GM19324 (cell line): Measurements from ENCODE around the gene TMEM185A.
A peak's percentile ranks its signal among the peaks of the same experiment; 100 is the strongest.
"Not testable (repeated sequence)": the region's sequence is repeated elsewhere in the genome, so short reads cannot be mapped to it uniquely, and the experiment has no call there.

ENCODE experiments used
- ATAC-seq: cut with Tn5 transposase; IDR thresholded peaks from one replicate; pipeline ENCODE4 v1.9.1; 2021; ENCODE audit warnings: mild to moderate bottlenecking, moderate library complexity; ENCODE audit not compliant: unreplicated experiment, low FRiP score

Gene TMEM185A

DNA sequence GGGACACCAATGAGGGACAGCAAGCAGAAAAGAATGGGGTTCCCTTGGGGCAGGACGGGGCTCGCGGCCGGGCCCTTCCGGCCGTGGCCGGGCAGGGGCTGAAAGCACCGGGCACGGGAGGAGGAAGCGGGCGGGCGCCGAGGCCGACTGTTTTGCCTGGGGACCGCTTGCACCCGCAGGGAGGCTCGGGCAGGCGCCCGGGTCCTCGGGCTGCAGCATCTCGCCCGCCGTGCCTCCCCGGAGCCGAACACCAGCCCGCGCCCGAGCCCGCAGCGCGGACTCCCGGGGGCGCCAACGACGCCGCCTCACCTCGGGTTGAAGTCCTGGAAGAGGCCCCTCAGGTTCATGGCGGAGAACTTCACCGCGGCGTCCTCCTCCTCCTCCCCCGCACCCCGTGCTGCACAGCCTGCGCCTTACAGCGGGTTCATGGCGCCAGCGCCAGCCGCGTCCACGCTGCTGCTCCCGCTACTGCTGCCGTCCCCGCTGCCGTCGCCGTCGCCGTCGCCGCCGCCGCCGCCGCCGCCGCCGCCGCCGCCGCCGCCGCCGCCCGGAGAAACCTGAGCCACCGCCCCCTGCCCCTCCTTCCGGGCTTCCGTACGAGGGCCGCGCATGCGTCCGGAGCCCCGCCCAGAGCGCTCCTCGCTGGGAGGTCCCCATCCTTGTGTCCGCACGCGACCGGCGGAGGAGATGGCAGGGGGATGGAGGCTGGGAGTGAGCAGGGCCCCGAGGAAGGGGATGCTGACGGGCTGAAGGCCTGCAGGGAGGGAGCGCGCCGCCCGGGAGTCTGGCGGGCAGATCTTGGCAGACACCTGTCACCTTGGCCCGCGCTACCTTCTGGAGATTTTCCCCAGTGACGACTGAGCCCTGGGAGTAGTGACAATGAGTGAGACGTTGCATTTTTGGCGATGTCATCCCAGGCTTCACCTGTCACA, at the start of gene TMEM185A:
TSS of gene TMEM185A (minus strand) at position 559 of the 932 bp plus-strand sequence. CDS start at position 347, 212 bp downstream.
- peak; percentile 78 for ATAC-seq

DNA sequence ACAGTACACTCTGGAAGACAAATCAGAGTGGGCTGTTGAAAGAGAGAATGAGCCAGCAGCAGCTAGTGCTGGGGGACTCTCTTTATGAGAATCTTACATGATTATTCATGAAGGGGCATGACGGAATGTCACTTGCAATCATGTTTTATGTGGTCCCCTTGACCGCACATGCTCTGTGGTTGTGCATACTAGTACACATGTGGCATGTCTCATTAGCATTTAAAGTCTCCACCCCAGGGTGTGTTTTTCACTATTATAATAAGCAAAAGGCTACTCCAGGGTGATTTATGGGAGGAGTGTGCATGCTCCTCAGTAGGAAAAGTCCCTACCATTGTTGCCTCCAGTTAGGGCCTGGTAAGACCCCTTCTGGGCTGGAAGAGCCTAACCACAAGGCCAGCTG, 49.6 kb upstream of the TMEM185A start:
- no peak for ATAC-seq

DNA sequence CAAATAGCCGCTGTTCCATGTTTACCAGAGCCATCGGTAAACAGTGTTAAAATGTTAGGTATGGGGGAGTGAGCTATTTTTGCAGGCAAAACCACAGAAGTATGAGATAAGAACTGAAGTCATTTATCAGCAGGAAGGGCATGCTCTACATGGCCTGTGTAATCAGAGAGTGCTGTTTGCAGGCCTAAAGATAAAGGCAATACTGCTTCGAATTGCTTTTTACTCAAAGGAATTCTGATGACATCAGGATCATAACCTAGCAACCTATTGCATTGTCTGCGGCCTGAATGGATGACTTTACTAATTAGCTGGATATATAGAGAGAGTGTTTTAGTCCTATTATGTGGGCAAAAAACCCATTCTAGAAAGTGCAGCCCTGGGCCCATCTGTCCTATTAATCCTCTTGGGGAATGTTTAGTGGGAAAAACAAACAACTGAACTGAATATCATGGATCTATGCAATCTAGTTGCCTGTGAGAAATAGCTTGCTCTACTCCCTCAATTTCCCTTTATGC, 47.6 kb upstream of the TMEM185A start:
- not testable (repeated sequence) for ATAC-seq

DNA sequence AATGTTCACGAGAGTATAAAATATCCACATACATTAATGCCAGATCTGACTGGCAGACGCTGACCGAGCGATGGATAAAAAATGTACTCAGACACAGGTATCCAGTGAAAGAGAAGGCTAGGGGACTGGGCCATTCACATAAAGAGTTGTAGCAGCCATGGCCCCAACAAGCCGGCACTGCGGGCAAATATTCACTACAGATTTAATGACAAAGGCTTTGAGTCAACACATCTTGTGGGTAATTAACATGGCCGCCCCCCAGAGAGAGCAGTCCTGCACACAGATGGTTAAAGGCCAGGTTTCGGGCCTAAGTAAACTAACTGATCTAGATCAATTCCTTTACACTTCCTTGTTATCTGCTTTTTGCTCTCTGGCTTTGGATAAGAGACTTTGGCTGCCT, 44.0 kb upstream of the TMEM185A start:
- not testable (repeated sequence) for ATAC-seq

DNA sequence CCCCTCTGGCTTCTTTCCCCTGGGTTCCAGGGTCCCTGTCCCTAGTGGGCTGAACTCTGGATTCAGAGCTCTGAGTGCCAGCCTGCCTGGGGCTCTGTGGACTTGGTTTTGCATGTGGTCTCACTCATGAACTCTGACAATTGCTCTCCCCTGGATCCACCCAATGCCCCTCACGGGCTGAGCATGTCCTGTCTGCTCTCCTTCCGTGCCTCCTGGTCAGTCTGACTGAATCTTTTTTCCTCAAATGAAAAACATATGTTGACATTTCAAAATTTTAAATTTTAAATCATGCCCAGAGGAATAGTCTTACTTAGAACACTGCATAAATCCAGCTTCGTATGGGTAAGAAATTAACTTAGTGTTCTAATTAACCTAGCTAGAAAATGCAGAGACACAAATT, 43.5 kb upstream of the TMEM185A start:
- ATAC-seq: not testable (repeated sequence)

DNA sequence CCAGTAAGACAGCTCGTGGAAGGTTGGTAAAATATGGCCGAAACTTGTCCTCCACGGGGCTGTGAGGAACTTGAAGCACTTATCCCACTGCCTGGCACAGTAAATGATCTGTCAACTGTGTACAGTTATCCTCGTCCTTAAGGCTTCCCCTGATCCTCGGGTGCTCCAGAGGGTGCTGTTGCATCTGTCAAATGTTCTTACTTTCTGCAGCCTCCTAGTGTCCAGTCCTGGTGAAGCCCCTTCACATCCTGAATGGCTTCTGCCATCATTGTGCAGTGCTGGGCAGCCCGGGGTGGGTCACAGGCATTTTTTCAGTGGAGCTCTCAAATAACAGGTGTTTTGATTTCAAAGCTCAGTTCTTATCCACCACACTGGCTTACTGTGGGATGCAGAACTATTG, 29.0 kb upstream of the TMEM185A start:
- ATAC-seq: not testable (repeated sequence)

DNA sequence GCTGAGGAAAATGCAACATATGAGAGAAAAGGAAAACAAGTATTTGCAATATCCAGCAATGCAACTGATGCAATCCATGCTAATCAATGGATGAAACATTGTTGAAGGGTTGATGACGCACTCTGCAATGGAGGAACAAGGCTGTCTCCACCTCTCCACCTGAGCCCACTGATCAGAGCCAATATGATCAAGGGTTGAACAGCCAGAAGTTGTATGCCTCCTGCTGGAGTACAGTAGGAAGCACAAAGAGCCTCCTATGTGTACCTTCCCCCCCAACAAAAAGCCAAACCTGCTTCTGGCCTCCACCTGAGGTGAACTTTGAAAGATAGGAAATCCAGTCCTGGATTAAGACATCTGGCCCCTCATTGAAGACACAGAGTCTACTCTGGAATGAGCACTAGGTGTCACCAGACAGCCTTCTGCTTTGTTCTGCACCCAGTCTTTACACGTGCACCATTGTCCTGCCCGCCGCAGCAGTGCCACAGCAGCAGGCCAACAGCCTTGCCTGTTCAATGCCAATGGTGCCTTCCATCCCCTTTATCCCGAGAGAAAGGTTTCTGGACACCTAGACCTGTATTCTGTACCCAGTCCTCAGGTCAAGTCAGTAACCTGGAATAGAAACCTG, 24.8 kb upstream of the TMEM185A start:
- ATAC-seq: not testable (repeated sequence)

DNA sequence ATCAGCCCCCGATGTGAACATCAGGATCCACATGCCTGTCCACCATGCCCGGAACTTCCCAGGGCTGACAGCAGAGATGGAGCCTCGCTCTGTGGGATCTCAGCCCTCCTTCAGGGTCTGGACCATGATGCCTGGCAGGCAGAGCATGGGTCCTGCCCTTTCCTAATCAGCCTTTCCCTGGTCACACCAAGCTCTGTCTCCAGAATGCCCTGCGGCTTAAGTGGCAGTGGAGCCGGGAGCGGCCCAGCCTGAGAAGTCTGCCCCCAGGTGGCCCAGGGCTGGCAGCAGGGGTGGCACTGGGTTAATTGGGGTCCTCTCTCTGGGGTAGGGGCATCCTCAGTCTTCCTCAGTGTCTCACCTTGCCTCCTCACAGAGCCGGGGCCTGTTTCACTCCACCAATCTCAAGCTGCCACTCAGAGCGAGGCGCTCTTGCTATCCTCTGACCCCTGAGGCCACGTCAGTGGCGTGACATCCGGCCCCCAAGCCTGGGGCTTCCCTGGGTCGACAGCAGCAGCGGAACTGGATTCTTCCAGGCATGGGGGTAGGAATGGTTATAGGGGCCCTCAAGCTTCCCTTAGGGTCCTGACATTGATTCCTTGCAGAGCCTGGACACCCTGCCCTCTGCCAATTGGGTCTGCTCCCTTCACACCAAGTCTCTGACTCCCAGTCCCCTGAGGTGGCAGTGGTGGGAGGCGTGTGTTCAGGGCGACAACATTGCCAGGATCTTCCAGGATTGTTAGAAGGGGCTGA, 20.8 kb upstream of the TMEM185A start:
- ATAC-seq: no peak

DNA sequence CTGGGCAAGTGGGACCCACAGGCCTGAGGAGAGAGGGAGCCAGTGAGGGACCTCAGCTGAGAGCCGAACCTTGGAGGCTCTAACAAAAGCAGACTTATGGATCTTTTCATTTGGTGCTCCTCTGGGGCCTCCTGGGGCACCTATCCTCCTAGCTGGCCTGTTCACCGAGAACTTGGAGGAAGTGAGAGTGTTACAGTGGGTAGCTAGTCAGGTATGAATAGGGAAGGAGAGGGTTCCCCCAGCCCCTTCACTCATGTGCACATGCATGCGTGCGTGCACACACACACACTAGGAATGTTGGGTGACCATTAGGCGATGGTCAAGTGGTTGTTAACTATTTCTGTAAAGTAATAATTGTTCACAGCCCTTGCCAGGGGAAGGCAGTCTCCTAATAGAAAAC, 18.6 kb upstream of the TMEM185A start:
- no peak for ATAC-seq

DNA sequence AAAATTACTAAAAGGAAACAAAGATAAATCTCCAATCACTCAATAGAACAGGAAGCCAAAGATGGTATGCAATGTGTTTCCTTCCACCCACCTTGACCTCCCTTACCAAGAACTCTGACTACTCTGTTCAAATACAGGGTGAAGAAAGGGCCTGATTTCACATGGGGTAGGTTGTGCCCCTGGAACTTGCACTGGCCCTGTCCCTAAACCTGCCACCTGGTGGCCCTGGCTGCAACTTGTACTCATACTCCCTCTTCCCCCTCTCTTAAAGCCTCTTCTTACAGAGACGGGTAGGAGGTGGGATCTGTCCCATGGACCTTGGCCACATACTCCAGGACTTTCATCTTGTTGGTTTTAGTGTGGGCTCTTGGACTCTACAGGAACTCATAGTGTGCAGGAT, 17.3 kb upstream of the TMEM185A start:
- ATAC-seq: no peak

DNA sequence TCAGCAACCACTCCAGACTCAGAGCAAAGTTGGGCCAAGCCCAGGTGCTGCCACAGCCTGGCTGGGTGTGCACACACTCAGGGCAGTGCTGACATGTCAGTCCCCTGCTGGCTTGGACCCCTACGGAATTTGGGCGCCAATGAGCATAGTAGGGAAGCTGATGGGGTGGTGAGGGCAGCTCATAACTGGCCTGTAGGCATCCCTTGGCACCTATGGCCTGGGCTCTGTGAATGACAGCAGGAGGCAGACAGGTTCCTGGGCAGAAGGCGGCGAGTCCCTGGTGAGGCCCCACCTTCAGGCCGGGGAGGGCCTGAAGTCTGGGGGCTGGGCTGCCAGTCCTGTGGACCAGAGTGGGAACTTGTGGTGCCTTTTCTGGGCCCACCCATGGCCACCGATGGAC, 15.9 kb upstream of the TMEM185A start:
- no peak for ATAC-seq

DNA sequence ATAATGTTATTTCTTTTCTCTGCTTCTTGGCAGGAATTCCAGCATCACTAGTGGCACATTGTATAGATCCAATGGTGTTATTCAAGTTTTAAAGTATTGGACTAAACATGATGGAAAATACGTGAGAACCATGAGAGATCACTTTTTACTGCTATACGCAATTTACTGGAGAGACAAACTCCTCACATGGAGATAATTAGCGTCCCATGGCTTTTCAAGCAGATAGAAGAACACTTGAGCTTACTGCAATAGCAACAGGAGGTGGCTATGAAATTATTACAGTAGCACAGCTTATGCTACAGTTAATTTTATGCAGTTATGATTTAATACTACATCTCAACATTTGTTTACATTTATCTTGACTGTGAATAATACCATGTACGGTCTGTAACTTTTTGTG, 11.9 kb upstream of the TMEM185A start:
- no peak for ATAC-seq

DNA sequence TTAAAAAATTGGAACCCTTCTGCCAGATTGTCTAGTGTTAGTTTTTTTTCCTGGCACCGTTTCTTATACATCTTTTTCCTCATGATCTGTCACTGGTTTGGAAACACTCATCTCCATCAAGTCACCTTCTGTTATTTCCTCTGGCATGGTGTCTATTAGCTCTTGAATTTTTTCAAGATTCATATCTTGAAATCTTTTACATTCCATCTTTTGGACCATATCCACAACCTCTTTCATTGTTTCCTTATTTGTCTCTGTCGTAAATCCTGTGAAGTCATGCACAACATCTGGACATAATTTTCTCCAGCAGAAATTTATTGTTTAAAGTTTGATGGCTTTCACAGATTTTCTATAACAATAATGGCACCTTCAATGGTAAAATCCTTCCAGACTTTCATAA, 10.2 kb upstream of the TMEM185A start:
- no peak for ATAC-seq

DNA sequence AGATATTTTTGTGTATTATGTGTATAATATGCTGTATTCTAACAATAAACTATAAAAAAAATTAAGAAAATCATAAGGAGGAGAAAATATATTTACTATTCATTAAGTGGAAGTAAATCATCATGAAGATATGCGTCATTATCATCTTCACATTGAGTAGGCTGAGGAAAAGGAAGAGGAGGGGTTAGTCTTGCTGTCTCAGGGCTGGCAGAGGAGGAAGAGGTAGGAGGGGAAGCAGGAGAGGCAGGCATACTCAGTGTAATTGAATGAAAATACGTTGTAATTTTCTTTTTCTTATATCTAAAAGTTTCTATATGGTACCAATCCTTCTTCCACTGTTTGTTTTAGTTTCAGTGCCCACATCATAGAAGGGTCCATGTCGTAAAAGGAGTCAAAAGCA, 9.8 kb upstream of the TMEM185A start:
- ATAC-seq: no peak

DNA sequence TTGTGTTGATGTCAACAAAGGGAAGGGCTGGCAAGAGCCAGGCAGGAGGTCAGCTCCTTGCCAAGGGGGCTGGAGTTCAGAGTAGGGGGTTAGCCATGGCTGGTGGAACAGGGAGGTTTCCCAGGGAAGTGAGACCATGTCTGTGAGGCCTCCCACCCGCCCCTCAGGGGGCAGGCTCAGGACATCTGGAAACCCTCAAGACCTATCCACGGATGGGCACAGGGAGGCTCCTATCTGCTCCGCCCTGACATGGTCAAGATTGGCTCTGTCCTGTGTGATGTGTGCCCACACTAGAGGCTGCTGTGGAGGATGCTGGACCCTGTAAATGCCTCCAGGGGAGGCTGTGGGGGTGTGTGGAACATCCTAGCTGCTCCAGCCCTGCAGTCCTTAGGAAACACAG, 8.0 kb upstream of the TMEM185A start:
- no peak for ATAC-seq

DNA sequence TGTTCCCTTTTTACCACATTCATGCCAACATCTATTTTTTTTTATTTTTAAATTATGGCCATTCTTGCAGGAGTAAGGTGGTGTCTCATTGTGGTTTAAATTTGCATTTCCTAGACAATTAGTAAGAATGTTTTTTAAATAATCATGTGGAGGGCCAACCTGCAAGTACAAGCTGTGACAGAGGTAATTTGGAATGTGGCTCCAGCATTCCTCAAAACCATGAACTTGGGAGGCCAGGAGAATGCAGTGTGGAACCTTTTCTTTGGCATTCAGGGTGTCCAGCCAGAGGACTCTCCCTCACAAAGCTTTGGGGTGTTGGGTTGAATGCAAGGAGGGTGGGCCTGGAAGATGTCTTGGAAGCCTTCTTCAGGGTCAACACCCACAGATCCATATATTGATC, 7.3 kb upstream of the TMEM185A start:
- ATAC-seq: no peak

DNA sequence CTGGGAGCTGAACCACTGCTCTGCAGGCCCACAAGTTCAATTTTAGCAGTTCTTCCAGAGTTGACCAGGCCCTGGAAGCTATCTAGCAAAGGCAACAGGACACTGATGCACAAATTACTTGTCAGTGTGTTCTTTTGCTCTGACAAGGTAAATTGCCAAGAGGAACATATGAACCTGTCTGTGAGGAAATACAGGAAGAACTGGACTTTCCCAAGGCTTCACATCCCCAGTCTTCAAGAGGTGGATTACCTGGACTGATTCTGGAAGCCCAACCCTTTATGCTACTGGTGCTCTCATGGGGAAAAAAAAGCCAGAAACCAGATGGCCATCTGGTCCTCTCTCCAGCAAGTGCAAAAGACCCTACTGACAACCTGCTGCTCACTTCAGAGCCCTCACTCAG, 1.9 kb upstream of the TMEM185A start:
- ATAC-seq: no peak

DNA sequence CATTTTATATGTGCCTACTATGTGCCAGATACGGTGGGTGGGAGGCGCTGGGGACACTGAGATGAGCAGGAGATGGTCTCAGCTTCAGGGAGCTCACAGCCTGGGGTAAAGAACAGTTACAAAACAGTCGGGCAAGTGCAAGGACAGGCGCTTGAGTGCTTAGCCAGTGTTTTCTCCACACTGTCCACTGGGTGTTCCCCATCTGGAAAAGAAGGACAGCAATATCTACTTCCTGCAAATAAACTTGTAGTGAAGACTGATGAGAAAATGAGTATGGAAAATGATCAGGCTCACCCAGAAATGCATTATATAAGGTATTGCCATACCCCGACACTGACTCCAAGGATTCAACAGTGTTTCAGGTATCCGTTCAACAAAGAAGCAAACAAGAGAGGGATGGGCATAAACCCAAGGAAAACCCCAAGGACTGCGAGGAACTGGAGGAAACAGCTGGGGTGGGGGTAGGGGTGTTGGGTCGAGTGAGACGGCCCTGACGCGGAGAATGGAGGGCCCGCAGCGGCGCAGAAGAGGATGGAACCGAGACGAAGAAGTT, 835 bp downstream of the TMEM185A start:
- no peak for ATAC-seq

DNA sequence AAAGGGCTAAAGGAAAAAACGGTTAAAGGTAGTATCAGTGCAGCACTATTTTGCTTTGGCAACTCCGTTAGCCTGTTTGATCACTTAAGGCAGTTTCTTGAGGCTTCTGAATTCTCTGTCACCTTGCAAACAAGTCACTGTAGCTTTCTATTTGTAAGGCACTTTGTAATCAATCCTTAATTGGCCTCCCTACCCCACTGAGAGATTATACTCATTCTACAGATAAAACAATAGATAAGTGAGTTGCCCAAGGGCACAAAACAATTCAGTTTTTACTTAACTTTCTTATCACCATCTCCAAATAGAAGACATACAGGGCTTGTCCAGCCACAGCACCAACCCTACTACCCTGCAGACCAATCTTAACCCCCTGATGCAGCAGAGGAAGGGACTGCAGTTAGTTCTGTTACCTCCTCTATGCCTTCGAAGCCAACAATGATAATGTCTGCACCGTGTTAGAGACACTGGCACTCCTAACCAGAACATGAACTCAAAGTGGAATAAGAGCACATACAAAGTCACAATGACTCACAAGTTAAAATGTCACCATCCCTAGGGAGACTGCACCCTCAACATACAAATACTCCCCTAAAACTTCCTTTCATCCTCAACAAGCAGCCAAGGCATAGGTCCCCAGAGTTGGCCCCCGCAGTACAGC, 1.7 kb downstream of the TMEM185A start:
- no peak for ATAC-seq

DNA sequence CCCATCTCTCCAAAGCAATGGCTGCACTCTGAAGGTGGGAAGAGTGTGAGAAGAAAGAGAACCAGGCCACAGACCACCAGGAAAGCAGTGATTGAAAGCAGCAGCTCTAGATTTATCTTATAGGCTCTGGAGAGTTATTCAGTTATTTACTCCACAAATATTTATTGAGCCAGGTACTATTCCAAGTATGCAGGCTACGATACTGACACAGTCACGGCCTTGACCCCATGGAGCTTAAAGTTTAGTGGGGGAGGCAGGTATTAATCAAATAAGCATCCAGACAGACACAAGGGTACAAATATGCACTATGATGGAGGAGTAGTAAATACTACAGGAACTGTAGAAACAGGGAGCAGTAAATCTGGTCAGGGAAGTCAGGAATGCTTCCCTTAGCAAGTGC, 2.8 kb downstream of the TMEM185A start:
- ATAC-seq: no peak
